GM20000 (cell line): ENCODE data around the gene PLEKHM3.

Source experiments
- DNase-seq: peaks from one replicate; pipeline ENCODE4 v3.0.0; 2012; ENCODE audit warnings: low spot score
- CTCF ChIP-seq: IDR thresholded peaks from 2 replicates; pipeline ENCODE4 v1.5.1; 2012; ENCODE audit warnings: mild to moderate bottlenecking, control low read depth; ENCODE audit errors: extremely low read depth, missing control alignments

PLEKHM3 gene

GRCh38 chr2:207970826-207971180 is 54.5 kb downstream of the PLEKHM3 start:
- DNase-seq = no peak
- no peak for TF ChIP-seq CTCF

- no peak for TF ChIP-seq CTCF
- DNase-seq = no peak
Measured at GRCh38 chr2:207970147-207970825, 55.0 kb downstream of the PLEKHM3 start.

GRCh38 chr2:207969249-207969648 is 56.1 kb downstream of the PLEKHM3 start:
- TF ChIP-seq CTCF = no peak
- no peak for DNase-seq

GRCh38 chr2:207967121-207967520 is 58.2 kb downstream of the PLEKHM3 start:
- DNase-seq = no peak
- no peak for TF ChIP-seq CTCF

- no peak for TF ChIP-seq CTCF
- no peak for DNase-seq
Measured at GRCh38 chr2:207960911-207961310, 64.4 kb downstream of the PLEKHM3 start.

- no peak for DNase-seq
- no peak for TF ChIP-seq CTCF
Measured at GRCh38 chr2:207960090-207960489, 65.2 kb downstream of the PLEKHM3 start.

GRCh38 chr2:207956771-207957170 is 68.6 kb downstream of the PLEKHM3 start:
- no peak for DNase-seq
- TF ChIP-seq CTCF = no peak
